Measurements from ENCODE around the gene USP17L12. TPM values are rescaled to one million over a fixed set of nuclear protein-coding genes. Genes with fewer than 3 reads are reported as not detected.
"Not testable (repeated sequence)": the region's sequence is repeated elsewhere in the genome, so short reads cannot be mapped to it uniquely, and the experiment has no call there.

Gene USP17L12, protein sequence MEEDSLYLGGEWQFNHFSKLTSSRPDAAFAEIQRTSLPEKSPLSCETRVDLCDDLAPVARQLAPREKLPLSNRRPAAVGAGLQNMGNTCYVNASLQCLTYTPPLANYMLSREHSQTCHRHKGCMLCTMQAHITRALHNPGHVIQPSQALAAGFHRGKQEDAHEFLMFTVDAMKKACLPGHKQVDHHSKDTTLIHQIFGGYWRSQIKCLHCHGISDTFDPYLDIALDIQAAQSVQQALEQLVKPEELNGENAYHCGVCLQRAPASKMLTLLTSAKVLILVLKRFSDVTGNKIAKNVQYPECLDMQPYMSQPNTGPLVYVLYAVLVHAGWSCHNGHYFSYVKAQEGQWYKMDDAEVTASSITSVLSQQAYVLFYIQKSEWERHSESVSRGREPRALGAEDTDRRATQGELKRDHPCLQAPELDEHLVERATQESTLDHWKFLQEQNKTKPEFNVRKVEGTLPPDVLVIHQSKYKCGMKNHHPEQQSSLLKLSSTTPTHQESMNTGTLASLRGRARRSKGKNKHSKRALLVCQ
- total RNA-seq: not detected

DNA sequence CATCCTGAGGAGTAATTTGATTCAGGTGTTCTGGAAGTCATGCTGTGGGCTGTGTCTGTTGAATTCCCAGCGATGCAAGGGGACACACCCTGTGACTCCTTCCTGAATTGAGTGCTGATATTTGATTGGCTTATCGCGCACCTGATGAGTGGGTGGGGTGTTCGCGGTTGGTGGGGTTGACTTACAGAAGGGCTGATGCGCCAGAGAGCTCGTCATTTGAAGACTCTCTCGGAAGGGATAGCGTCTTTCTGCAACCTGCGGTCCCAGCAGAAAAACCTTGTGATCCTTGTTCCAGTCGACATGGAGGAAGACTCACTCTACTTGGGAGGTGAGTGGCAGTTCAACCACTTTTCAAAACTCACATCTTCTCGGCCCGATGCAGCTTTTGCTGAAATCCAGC lies at the start of gene USP17L12:
USP17L12 (plus strand) TSS at position 301 of the 400 bp plus-strand sequence; CDS start at position 301, 0 bp downstream.
- H3K9me3 Mint-ChIP-seq (ENCODE audit: low read depth); ATAC-seq; H3K4me1 Mint-ChIP-seq; CTCF ChIA-PET; H3K36me3 Mint-ChIP-seq; H3K27me3 Mint-ChIP-seq; H3K27ac Mint-ChIP-seq; DNase-seq; H3K4me3 Mint-ChIP-seq: not testable (repeated sequence)

DNA sequence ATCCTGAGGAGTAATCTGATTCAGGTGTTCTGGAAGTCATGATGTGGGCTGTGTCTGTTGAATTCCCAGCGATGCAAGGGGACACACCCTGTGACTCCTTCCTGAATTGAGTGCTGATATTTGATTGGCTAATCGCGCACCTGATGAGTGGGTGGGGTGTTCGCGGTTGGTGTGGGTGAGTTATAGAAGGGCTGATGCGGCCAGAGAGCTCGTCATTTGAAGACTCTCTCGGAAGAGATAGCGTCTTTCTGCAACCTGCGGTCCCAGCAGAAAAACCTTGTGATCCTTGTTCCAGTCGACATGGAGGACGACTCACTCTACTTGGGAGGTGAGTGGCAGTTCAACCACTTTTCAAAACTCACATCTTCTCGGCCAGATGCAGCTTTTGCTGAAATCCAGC lies 9.6 kb upstream of the USP17L12 start, which contains the start of gene USP17L10:
USP17L10 (plus strand) TSS at position 301 of the 400 bp plus-strand sequence; CDS start at position 301, 0 bp downstream.
- H3K27me3 Mint-ChIP-seq; H3K36me3 Mint-ChIP-seq; CTCF ChIA-PET; H3K4me3 Mint-ChIP-seq; DNase-seq; H3K4me1 Mint-ChIP-seq; H3K27ac Mint-ChIP-seq; ATAC-seq; H3K9me3 Mint-ChIP-seq (ENCODE audit: low read depth): not testable (repeated sequence)

DNA sequence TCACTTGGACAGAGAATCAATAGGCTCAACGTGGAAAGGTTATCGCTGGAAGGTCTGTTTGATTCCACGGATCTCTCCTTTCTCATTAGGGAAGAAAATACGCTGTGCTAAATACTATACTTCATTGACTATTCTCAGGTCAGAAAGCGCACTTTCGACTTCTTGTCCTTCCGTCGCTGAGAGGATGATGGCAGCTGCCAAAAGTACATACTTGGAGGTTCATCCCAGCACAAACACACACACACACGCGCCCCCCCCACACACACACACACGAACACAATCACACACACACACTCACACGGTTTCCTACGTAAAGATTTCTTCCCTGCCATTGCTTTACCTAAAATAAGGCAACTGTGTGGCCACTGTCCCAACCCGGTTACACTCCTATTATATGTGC lies 5.3 kb upstream of the USP17L12 start:
- peak; percentile 19 for DNase-seq
- ATAC-seq; H3K27ac Mint-ChIP-seq; H3K36me3 Mint-ChIP-seq; H3K4me1 Mint-ChIP-seq; H3K9me3 Mint-ChIP-seq (ENCODE audit: low read depth); H3K4me3 Mint-ChIP-seq; CTCF ChIA-PET; H3K27me3 Mint-ChIP-seq: not testable (repeated sequence)

DNA sequence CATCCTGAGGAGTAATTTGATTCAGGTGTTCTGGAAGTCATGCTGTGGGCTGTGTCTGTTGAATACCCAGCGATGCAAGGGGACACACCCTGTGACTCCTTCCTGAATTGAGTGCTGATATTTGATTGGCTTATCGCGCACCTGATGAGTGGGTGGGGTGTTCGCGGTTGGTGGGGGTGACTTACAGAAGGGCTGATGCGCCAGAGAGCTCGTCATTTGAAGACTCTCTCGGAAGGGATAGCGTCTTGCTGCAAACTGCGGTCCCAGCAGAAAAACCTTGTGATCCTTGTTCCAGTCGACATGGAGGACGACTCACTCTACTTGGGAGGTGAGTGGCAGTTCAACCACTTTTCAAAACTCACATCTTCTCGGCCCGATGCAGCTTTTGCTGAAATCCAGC lies 4.8 kb upstream of the USP17L12 start, which contains the start of gene USP17L11:
USP17L11 (plus strand) TSS at position 301 of the 400 bp plus-strand sequence; CDS start at position 301, 0 bp downstream.
- H3K4me1 Mint-ChIP-seq; H3K27ac Mint-ChIP-seq; H3K4me3 Mint-ChIP-seq; H3K36me3 Mint-ChIP-seq; ATAC-seq; H3K27me3 Mint-ChIP-seq; H3K9me3 Mint-ChIP-seq (ENCODE audit: low read depth); CTCF ChIA-PET; DNase-seq: not testable (repeated sequence)

DNA sequence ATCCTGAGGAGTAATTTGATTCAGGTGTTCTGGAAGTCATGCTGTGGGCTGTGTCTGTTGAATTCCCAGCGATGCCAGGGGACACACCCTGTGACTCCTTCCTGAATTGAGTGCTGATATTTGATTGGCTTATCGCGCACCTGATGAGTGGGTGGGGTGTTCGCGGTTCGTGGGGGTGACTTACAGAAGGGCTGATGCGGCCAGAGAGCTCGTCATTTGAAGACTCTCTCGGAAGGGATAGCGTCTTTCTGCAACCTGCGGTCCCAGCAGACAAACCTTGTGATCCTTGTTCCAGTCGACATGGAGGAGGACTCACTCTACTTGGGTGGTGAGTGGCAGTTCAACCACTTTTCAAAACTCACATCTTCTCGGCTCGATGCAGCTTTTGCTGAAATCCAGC lies 4.6 kb downstream of the USP17L12 start, which contains the start of gene USP17L13:
USP17L13 (plus strand) TSS at position 301 of the 400 bp plus-strand sequence; CDS start at position 301, 0 bp downstream.
- H3K36me3 Mint-ChIP-seq; H3K4me3 Mint-ChIP-seq; H3K27me3 Mint-ChIP-seq; H3K4me1 Mint-ChIP-seq; H3K27ac Mint-ChIP-seq; DNase-seq; H3K9me3 Mint-ChIP-seq (ENCODE audit: low read depth); ATAC-seq; CTCF ChIA-PET: not testable (repeated sequence)

DNA sequence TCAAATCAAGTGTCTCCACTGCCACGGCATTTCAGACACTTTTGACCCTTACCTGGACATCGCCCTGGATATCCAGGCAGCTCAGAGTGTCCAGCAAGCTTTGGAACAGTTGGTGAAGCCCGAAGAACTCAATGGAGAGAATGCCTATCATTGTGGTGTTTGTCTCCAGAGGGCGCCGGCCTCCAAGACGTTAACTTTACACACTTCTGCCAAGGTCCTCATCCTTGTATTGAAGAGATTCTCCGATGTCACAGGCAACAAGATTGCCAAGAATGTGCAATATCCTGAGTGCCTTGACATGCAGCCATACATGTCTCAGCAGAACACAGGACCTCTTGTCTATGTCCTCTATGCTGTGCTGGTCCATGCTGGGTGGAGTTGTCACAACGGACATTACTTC lies 10.3 kb downstream of the USP17L12 start:
- H3K36me3 Mint-ChIP-seq; H3K27ac Mint-ChIP-seq; H3K4me3 Mint-ChIP-seq; H3K4me1 Mint-ChIP-seq; CTCF ChIA-PET; H3K9me3 Mint-ChIP-seq (ENCODE audit: low read depth); ATAC-seq; H3K27me3 Mint-ChIP-seq: not testable (repeated sequence)
- peak; percentile 36 for DNase-seq

DNA sequence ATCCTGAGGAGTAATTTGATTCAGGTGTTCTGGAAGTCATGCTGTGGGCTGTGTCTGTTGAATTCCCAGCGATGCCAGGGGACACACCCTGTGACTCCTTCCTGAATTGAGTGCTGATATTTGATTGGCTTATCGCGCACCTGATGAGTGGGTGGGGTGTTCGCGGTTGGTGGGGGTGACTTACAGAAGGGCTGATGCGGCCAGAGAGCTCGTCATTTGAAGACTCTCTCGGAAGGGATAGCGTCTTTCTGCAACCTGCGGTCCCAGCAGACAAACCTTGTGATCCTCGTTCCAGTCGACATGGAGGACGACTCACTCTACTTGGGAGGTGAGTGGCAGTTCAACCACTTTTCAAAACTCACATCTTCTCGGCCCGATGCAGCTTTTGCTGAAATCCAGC lies 14.1 kb downstream of the USP17L12 start, which contains the start of gene USP17L15:
USP17L15 (plus strand) TSS at position 301 of the 400 bp plus-strand sequence; CDS start at position 301, 0 bp downstream.
- ATAC-seq; H3K27ac Mint-ChIP-seq; H3K9me3 Mint-ChIP-seq (ENCODE audit: low read depth); H3K4me1 Mint-ChIP-seq; H3K36me3 Mint-ChIP-seq; DNase-seq; H3K27me3 Mint-ChIP-seq; H3K4me3 Mint-ChIP-seq; CTCF ChIA-PET: not testable (repeated sequence)

DNA sequence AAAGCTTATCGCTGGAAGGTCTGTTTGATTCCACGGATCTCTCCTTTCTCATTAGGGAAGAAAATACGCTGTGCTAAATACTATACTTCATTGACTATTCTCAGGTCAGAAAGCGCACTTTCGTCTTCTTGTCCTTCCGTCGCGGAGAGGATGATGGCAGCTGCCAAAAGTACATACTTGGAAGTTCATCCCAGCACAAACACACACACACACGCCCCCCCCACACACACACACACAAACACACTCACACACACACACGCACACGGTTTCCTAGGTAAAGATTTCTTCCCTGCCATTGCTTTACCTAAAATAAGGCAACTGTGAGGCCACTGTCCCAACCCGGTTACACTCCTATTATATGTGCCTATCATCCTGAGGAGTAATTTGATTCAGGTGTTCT lies 18.5 kb downstream of the USP17L12 start:
- H3K4me3 Mint-ChIP-seq; DNase-seq; CTCF ChIA-PET; H3K9me3 Mint-ChIP-seq (ENCODE audit: low read depth); ATAC-seq; H3K4me1 Mint-ChIP-seq; H3K27ac Mint-ChIP-seq; H3K27me3 Mint-ChIP-seq; H3K36me3 Mint-ChIP-seq: not testable (repeated sequence)

DNA sequence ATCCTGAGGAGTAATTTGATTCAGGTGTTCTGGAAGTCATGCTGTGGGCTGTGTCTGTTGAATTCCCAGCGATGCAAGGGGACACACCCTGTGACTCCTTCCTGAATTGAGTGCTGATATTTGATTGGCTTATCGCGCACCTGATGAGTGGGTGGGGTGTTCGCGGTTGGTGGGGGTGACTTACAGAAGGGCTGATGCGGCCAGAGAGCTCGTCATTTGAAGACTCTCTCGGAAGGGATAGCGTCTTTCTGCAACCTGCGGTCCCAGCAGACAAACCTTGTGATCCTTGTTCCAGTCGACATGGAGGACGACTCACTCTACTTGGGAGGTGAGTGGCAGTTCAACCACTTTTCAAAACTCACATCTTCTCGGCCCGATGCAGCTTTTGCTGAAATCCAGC lies 23.6 kb downstream of the USP17L12 start, which contains the start of gene USP17L17:
USP17L17 (plus strand) TSS at position 301 of the 400 bp plus-strand sequence; CDS start at position 301, 0 bp downstream.
- H3K27me3 Mint-ChIP-seq; DNase-seq; ATAC-seq; H3K4me3 Mint-ChIP-seq; H3K36me3 Mint-ChIP-seq; H3K9me3 Mint-ChIP-seq (ENCODE audit: low read depth); CTCF ChIA-PET; H3K27ac Mint-ChIP-seq; H3K4me1 Mint-ChIP-seq: not testable (repeated sequence)

DNA sequence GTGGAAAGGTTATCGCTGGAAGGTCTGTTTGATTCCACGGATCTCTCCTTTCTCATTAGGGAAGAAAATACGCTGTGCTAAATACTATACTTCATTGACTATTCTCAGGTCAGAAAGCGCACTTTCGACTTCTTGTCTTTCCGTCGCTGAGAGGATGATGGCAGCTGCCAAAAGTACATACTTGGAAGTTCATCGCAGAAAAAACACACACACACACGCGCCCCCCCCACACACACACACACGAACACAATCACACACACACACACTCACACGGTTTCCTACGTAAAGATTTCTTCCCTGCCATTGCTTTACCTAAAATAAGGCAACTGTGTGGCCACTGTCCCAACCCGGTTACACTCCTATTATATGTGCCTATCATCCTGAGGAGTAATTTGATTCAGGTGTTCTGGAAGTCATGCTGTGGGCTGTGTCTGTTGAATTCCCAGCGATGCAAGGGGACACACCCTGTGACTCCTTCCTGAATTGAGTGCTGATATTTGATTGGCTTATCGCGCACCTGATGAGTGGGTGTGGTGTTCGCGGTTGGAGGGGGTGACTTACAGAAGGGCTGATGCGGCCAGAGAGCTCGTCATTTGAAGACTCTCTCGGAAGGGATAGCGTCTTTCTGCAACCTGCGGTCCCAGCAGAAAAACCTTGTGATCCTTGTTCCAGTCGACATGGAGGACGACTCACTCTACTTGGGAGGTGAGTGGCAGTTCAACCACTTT lies 28.2 kb downstream of the USP17L12 start, which contains the start of gene USP17L18:
USP17L18 (plus strand) TSS at position 678 of the 728 bp plus-strand sequence; CDS start at position 678, 0 bp downstream.
- H3K27me3 Mint-ChIP-seq; CTCF ChIA-PET; H3K27ac Mint-ChIP-seq; H3K36me3 Mint-ChIP-seq; H3K4me1 Mint-ChIP-seq; H3K4me3 Mint-ChIP-seq; ATAC-seq; H3K9me3 Mint-ChIP-seq (ENCODE audit: low read depth): not testable (repeated sequence)
- peak; percentile 40 for DNase-seq

DNA sequence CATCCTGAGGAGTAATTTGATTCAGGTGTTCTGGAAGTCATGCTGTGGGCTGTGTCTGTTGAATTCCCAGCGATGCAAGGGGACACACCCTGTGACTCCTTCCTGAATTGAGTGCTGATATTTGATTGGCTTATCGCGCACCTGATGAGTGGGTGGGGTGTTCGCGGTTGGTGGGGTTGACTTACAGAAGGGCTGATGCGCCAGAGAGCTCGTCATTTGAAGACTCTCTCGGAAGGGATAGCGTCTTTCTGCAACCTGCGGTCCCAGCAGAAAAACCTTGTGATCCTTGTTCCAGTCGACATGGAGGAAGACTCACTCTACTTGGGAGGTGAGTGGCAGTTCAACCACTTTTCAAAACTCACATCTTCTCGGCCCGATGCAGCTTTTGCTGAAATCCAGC lies 33.1 kb downstream of the USP17L12 start, which contains the start of gene USP17L19:
USP17L19 (plus strand) TSS at position 301 of the 400 bp plus-strand sequence; CDS start at position 301, 0 bp downstream.
- H3K4me1 Mint-ChIP-seq; ATAC-seq; H3K9me3 Mint-ChIP-seq (ENCODE audit: low read depth); H3K27ac Mint-ChIP-seq; CTCF ChIA-PET; H3K27me3 Mint-ChIP-seq; DNase-seq; H3K36me3 Mint-ChIP-seq; H3K4me3 Mint-ChIP-seq: not testable (repeated sequence)

DNA sequence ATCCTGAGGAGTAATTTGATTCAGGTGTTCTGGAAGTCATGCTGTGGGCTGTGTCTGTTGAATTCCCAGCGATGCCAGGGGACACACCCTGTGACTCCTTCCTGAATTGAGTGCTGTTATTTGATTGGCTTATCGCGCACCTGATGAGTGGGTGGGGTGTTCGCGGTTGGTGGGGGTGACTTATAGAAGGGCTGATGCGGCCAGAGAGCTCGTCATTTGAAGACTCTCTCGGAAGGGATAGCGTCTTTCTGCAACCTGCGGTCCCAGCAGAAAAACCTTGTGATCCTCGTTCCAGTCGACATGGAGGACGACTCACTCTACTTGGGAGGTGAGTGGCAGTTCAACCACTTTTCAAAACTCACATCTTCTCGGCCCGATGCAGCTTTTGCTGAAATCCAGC lies 37.9 kb downstream of the USP17L12 start, which contains the start of gene USP17L20:
USP17L20 (plus strand) TSS at position 301 of the 400 bp plus-strand sequence; CDS start at position 301, 0 bp downstream.
- H3K4me3 Mint-ChIP-seq; H3K9me3 Mint-ChIP-seq (ENCODE audit: low read depth); CTCF ChIA-PET; H3K36me3 Mint-ChIP-seq; H3K27me3 Mint-ChIP-seq; H3K27ac Mint-ChIP-seq; DNase-seq; H3K4me1 Mint-ChIP-seq; ATAC-seq: not testable (repeated sequence)

DNA sequence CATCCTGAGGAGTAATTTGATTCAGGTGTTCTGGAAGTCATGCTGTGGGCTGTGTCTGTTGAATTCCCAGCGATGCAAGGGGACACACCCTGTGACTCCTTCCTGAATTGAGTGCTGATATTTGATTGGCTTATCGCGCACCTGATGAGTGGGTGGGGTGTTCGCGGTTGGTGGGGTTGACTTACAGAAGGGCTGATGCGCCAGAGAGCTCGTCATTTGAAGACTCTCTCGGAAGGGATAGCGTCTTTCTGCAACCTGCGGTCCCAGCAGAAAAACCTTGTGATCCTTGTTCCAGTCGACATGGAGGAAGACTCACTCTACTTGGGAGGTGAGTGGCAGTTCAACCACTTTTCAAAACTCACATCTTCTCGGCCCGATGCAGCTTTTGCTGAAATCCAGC lies 42.6 kb downstream of the USP17L12 start, which contains the start of gene USP17L21:
USP17L21 (plus strand) TSS at position 301 of the 400 bp plus-strand sequence; CDS start at position 301, 0 bp downstream.
- CTCF ChIA-PET, H3K4me1 Mint-ChIP-seq: not testable (repeated sequence)

More for the DNA sequence above, 42.6 kb downstream of the USP17L12 start, which contains the start of gene USP17L21:
- not testable (repeated sequence) for H3K9me3 Mint-ChIP-seq (ENCODE audit: low read depth); H3K27ac Mint-ChIP-seq; H3K36me3 Mint-ChIP-seq; ATAC-seq; DNase-seq; H3K27me3 Mint-ChIP-seq; H3K4me3 Mint-ChIP-seq

Data from activated CD8-positive, alpha-beta memory T cell treated with anti-CD3 and anti-CD28 coated beads, Interleukin-2, amount 10 ng/mL, durations not matched to agents 7 days and 5 days (primary cell).